WERI-Rb-1 (cell line): ENCODE results near the gene GNA12.

Source experiments
- DNase-seq: peaks from one replicate; pipeline ENCODE4 v3.0.0-alpha.2; 2020
- H3K27ac ChIP-seq: fragments of 250-450 bp; sonication (Bioruptor Pico); 2 replicates; pipeline ENCODE4 v1.5.1; 2020; ENCODE audit warnings: mild to moderate bottlenecking, moderate library complexity
- H3K27me3 ChIP-seq: fragments of 250-450 bp; sonication (Bioruptor Pico); 2 replicates; pipeline ENCODE4 v1.5.1; 2021; ENCODE audit warnings: mild to moderate bottlenecking, low read depth, moderate library complexity; ENCODE audit not compliant: insufficient read depth, severe bottlenecking
- H3K36me3 ChIP-seq: fragments of 250-450 bp; sonication (Bioruptor Pico); 2 replicates; pipeline ENCODE4 v1.5.1; 2020; ENCODE audit warnings: mild to moderate bottlenecking, moderate library complexity
- H3K4me3 ChIP-seq: 2 replicates; pipeline ENCODE4 v1.5.1; 2011; ENCODE audit warnings: low read depth, mild to moderate bottlenecking, control low read depth, low read length
- H3K9me3 ChIP-seq: fragments of 250-450 bp; sonication (Bioruptor Pico); 2 replicates; pipeline ENCODE4 v1.5.1; 2021; ENCODE audit warnings: mild to moderate bottlenecking, moderate library complexity; ENCODE audit not compliant: severe bottlenecking
- CTCF ChIP-seq: IDR thresholded peaks from 2 replicates; pipeline ENCODE4 v1.5.1; 2011; ENCODE audit warnings: low read depth, mild to moderate bottlenecking, control low read depth, inconsistent platforms, low read length

The GNA12 gene

DNA sequence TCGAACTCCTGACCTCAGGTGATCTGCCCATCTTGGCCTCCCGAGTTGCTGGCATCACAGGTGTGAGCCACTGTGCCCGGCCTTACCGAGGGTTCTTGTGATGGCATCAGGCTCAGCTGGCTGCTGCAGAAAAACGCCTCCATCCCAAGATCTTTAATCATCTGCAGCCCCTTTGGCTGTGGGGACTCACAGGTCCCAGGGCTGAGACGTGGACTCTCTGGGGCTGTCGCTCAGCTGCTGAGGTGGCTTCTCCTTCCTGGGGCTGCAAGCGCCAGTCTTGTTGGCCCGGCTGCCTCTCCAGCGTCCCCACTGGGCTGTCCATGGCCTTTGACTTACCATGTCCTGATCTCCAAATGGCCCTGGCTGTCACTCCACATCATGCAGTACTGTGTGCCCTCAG is 136.1 kb downstream of the GNA12 start:
- H3K4me3 ChIP-seq, result no peak overlapping the region
- no peak for TF ChIP-seq CTCF
- H3K27ac ChIP-seq, result no peak overlapping the region
- no peaks in the 10 kb centered on the region for H3K27me3 ChIP-seq
- H3K9me3 ChIP-seq, result peaks cover 2% of the 10 kb centered on the region
- no peaks in the 10 kb centered on the region for H3K36me3 ChIP-seq
- DNase-seq, result no peak

- DNase-seq, result no peak
- no peak overlapping the region for H3K4me3 ChIP-seq
- peaks cover 2% of the 10 kb centered on the region for H3K9me3 ChIP-seq
- no peaks in the 10 kb centered on the region for H3K27me3 ChIP-seq
- no peak overlapping the region for H3K27ac ChIP-seq
- TF ChIP-seq CTCF, result no peak
- no peaks in the 10 kb centered on the region for H3K36me3 ChIP-seq
Observed at GRCh38 chr7:2707481-2707880, 136.6 kb downstream of the GNA12 start.

DNA sequence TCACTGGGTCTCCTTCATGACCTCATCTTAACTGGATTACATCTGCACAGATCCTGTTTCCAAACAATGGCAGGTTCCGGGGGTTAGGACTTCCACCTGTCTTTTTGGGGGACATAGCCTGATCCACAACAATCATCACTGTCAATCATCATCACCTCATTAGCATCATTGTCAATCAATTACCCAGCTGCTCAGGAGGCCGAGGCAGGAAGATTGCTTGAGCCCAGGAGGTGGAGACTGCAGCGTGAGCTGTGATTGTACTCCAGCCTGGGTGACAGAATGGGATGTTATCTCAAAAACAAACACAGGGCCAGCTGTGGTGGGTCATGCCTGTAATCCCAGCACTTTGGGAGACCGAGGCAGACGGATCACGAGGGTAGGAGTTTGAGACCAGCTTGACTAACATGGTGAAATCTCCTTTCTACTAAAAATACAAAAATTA is 137.4 kb downstream of the GNA12 start:
- TF ChIP-seq CTCF, result no peak
- Histone ChIP-seq H3K9me3 (peaks cover 2% of the 10 kb centered on the region), H3K27ac (no peak overlapping the region), H3K27me3 (no peaks in the 10 kb centered on the region), H3K4me3 (no peak overlapping the region), H3K36me3 (no peaks in the 10 kb centered on the region)
- no peak for DNase-seq

DNA sequence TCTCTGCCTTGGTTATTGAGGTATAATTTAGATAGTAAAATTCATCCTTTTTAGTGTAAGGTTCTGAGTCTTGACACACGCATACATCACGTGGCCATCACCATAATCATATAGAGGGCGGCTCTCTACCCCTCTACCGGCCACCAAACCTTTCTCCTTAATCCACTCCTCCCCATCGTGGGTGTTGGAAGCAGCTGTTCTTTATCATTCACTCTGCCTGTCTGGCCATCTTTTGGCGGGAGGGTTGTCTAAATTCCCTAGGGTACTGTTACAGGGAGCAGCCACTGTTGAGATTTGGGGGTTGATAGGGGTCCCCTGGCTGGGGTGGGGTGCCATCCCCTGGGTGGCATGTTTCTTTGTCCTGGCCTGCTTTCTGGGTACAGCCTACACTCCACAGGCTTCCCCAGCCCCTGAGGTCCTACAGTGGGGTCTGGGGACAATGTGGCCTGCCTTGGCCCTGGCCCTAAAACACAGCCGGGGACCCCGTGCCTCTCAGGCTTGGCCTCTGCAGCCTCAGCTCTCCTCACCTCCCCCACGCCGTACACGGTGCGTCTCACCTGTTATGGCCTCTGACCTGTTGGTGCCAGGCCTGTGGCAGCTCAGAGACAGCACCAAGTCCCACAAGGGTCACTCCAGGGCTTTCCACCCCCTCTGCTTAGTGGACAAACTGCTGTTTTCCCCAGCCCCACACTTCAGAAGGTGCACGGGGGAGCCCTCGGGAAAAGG is 138.6 kb downstream of the GNA12 start:
- TF ChIP-seq CTCF, result no peak

GRCh38 chr7:2702594-2702957 is 141.5 kb downstream of the GNA12 start:
- H3K4me3 ChIP-seq, result no peak overlapping the region
- peaks cover 2% of the 10 kb centered on the region for H3K9me3 ChIP-seq
- H3K27me3 ChIP-seq, result no peaks in the 10 kb centered on the region
- TF ChIP-seq CTCF, result no peak
- H3K27ac ChIP-seq, result no peak overlapping the region
- no peak for DNase-seq
- H3K36me3 ChIP-seq, result no peaks in the 10 kb centered on the region

More for the DNA sequence above, 138.6 kb downstream of the GNA12 start:
- Histone ChIP-seq H3K27me3 (no peaks in the 10 kb centered on the region), H3K9me3 (peaks cover 2% of the 10 kb centered on the region), H3K27ac (no peak overlapping the region), H3K4me3 (no peak overlapping the region), H3K36me3 (no peaks in the 10 kb centered on the region)
- DNase-seq, result no peak
